NCI-H82 (cell line): ENCODE data around the gene SMG1.
"Not testable (repeated sequence)": the region's sequence is repeated elsewhere in the genome, so short reads cannot be mapped to it uniquely, and the experiment has no call there.

Source experiments
- DNase-seq: peaks from one replicate; lab custom pipeline; 2025; lab: John Stamatoyannopoulos, UW

Gene SMG1

GRCh38 chr16:18759598-18760520, 166.3 kb downstream of the SMG1 start:
- peak; percentile 64 for DNase-seq

- DNase-seq, result not testable (repeated sequence)
Measured at GRCh38 chr16:18757960-18758660, 168.1 kb downstream of the SMG1 start.

DNA sequence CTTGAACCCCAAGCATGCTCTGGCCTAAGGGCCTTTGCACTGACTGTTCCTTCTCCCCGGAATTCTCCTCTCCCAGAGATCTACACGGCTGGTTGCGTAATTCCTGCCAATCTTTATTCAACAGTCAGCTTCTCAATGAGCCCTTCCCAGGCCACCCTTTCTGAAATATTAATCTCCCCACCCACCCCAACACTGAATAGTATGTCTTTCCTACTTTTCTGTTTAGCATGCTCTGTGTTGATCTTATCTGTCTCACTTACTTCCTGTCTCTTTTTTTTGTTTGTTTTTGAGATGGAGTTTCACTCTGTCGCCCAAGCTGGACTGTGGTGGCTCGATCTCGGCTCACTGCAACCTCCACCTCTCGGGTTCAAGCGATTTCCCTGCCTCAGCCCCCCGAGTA, 169.6 kb downstream of the SMG1 start:
- DNase-seq, result not testable (repeated sequence)
